Right atrium auricular region (tissue), 2 donors: Measurements from ENCODE around the gene FEN1. TPM values are rescaled to one million over a fixed set of nuclear protein-coding genes. Genes with fewer than 3 reads are reported as not detected.

Experiments used
- DNase-seq: peaks from one replicate; pipeline ENCODE4 v3.0.0-alpha.2; 2019; ENCODE audit warnings: low spot score
- H3K27ac ChIP-seq, 2 donors: fragments of 200-600 bp; sonication (generic); 1 replicate in 1 of 2; 2 replicates in 1 of 2; pipeline ENCODE4 v1.5.1; 2016 to 2019
- H3K27me3 ChIP-seq, 2 donors: fragments of 200-600 bp; sonication (generic); one replicate each; pipeline versions ENCODE4 v1.5.1 to v1.6.0; 2017 to 2019
- H3K36me3 ChIP-seq: fragments of 200-600 bp; sonication (generic); one replicate; pipeline ENCODE4 v1.5.1; 2016
- H3K4me1 ChIP-seq, 2 donors: fragments of 200-600 bp; sonication (generic); one replicate each; pipeline versions ENCODE4 v1.5.1 to v1.6.0; 2017 to 2019
- H3K4me3 ChIP-seq, 2 donors: fragments of 200-600 bp; sonication (generic); 1 replicate in 1 of 2; 2 replicates in 1 of 2; pipeline ENCODE4 v1.5.1; 2017 to 2019; ENCODE audit warnings: mild to moderate bottlenecking in 1 of 2, moderate library complexity in 1 of 2
- H3K9me3 ChIP-seq, 2 donors: fragments of 200-600 bp; sonication (generic); one replicate each; pipeline ENCODE4 v1.5.1; 2019
- total RNA-seq, 2 donors: library from RNA; depleted of rRNA; stranded (reverse); fragments of >200 nt; gene quantifications; one replicate each; pipeline ENCODE4 v1.1.0, GENCODE V29; 2016
- TF ChIP-seq, protein P1 (sequence below), 2 donors: fragments of 200-600 bp; sonication (generic); IDR thresholded peaks; one replicate each; pipeline ENCODE4 v1.5.1; 2019; ENCODE audit warnings: antibody characterized with exemption in 2 of 2

The FEN1 gene
- total RNA-seq, 2 donors from 2014 or later, result 3.7 to 4.0 TPM

DNA sequence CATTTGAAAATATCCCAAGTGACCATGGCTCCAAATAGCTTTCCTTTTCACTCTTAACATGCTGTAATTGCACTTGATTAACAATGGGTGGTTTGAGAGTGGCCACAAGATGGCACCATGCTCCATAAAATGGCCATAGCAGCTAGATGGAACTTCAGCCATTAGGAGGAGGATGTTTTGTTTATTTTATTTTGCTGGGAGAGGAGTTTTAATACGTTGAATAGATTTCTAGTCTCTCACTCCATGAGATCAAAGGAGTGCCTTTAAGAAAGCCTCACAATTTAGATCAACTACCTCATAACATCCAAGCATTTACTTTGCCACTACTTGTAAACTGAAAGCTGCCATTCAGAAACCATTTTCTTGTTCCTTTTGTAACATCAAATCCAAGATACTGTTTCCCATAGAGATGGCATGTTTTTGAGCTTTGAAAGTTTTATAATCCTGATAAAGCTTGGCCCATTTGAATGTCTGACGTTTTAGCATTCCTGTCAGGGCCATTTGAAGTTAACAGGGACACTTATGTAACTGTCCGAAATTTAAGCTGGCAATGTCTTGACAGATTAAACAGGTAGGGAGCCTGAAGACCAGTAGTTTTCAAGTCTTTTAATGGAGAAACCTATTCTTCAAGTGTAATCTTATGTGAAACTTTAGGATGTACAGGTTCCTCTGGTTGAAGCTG, 4.7 kb downstream of the FEN1 start:
- Histone ChIP-seq H3K4me1 (peaks cover 0 to 16% of the 10 kb centered on the region in 2 donors), H3K4me3 (no peak overlapping the region), H3K27ac (peak overlapping the region; percentile 17 to 58), H3K9me3 (no peaks in the 10 kb centered on the region), H3K36me3 (no peaks in the 10 kb centered on the region), H3K27me3 (no peaks in the 10 kb centered on the region)
- TF ChIP-seq, protein P1, sequence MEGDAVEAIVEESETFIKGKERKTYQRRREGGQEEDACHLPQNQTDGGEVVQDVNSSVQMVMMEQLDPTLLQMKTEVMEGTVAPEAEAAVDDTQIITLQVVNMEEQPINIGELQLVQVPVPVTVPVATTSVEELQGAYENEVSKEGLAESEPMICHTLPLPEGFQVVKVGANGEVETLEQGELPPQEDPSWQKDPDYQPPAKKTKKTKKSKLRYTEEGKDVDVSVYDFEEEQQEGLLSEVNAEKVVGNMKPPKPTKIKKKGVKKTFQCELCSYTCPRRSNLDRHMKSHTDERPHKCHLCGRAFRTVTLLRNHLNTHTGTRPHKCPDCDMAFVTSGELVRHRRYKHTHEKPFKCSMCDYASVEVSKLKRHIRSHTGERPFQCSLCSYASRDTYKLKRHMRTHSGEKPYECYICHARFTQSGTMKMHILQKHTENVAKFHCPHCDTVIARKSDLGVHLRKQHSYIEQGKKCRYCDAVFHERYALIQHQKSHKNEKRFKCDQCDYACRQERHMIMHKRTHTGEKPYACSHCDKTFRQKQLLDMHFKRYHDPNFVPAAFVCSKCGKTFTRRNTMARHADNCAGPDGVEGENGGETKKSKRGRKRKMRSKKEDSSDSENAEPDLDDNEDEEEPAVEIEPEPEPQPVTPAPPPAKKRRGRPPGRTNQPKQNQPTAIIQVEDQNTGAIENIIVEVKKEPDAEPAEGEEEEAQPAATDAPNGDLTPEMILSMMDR (IDR thresholded peaks at IDR 0.05), result peak; percentile 74 to 83
- peak; percentile 85 for DNase-seq

DNA sequence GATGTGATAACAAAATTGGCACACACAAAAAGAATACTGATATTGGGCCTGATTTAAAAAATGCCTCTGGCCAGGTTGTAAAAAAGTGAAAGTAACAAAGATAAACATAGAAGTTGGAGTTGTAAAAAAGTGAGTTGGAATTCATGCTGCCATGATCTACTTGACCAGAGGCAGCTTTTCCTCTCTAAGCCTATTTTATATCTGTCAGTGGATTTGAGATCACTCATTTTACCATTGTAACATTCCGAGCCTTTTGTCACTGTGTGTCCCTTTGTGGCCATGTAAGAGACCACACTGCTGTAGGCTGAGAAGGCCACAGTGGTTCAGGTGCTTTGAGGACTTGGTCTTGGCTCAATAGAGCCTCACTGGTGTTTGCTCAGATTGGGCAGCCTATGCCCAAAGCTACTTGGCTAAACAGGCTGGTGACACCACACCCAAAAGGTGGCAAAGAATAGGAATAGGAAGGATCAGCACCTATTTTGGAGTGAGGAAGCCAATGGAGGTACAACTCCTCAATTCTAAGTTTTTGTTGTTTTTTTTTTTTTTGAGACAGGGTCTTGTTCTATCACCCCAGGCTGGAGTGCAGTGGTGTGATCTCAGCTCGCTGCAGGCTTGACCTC, 7.1 kb downstream of the FEN1 start:
- Histone ChIP-seq H3K27ac (no peak overlapping the region), H3K4me3 (no peak overlapping the region), H3K9me3 (no peaks in the 10 kb centered on the region), H3K36me3 (no peaks in the 10 kb centered on the region), H3K27me3 (no peaks in the 10 kb centered on the region), H3K4me1 (peaks cover 0 to 6% of the 10 kb centered on the region in 2 donors)
- DNase-seq, result no peak
- TF ChIP-seq, protein P1 (IDR thresholded peaks at IDR 0.05), result no peak

GRCh38 chr11:61800331-61801281, 7.9 kb downstream of the FEN1 start:
- TF ChIP-seq, protein P1 (IDR thresholded peaks at IDR 0.05), result no peak

DNA sequence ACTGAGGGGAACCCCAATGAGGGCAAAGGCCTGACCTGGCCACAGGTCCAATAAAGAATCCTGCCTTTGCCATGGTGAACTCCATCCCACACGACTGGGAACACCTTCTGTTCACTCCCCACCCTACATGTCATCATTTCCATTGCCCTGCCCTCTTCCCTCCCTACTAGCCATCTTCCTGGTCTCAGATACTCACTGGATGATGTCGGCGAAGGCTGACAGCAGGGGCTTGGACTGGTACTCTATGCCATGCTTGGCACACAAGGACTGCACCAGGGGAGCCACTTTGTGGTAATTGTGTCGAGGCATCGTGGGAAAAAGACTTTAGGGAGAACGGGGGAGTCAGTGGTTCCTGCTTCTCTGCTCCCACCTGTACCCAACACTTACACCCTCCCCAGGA, 9.9 kb downstream of the FEN1 start:
- DNase-seq, result no peak
- no peaks in the 10 kb centered on the region for H3K9me3 ChIP-seq
- H3K36me3 ChIP-seq, result peaks cover 8% of the 10 kb centered on the region
- H3K4me1 ChIP-seq, result peaks cover 0 to 3% of the 10 kb centered on the region in 2 donors
- no peaks in the 10 kb centered on the region for H3K27me3 ChIP-seq
- no peak overlapping the region for H3K4me3 ChIP-seq
- TF ChIP-seq, protein P1 (IDR thresholded peaks at IDR 0.05), result no peak
- H3K27ac ChIP-seq, result no peak overlapping the region

More at GRCh38 chr11:61800331-61801281, 7.9 kb downstream of the FEN1 start:
- Histone ChIP-seq H3K27me3 (no peaks in the 10 kb centered on the region), H3K4me3 (no peak overlapping the region), H3K4me1 (peaks cover 0 to 6% of the 10 kb centered on the region in 2 donors), H3K36me3 (peaks cover 8% of the 10 kb centered on the region), H3K9me3 (no peaks in the 10 kb centered on the region), H3K27ac (no peak overlapping the region)
- DNase-seq, result no peak

DNA sequence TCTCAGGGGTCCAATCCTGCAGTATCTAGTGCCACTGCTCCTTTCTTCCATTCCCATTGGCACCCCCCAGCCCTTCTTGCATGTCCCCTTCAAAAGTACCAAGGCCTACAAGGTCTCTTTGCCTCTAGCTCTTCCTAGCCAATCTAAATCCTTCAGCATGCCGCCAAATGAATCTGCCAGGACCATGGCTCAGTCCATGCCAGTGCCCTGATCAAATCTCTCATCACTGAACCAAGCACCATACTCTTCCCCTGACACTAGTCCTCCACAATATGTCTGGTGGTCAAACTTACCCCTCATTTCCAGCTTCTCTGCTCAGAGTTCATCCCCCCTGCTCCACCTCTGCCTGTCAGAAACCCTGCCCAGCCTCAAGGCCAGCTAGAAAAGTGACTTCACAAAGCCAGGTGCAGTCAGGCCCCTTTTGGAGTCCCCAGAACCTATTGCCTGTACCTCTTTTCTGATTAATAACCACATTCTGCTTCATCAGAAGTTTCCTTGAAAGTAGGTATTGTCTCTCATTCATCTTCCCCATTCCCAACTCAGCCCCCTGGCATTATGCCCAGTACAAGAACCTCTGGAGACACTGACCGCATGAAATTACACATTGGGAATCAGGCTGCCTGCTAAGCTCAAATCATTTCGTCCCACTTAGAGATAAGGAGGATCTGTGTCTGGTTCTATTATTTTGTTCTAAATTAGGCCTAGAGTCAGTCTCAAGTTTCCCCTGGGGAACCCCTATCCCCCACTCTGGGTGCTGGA, 11.4 kb downstream of the FEN1 start:
- Histone ChIP-seq H3K27me3 (no peaks in the 10 kb centered on the region), H3K4me1 (no peaks in the 10 kb centered on the region), H3K9me3 (no peaks in the 10 kb centered on the region), H3K36me3 (peaks cover 8% of the 10 kb centered on the region), H3K4me3 (no peak overlapping the region), H3K27ac (no peak overlapping the region)
- TF ChIP-seq, protein P1 (IDR thresholded peaks at IDR 0.05), result no peak
- no peak for DNase-seq
